ENCODE data around the gene TSPAN18. TPM values are rescaled to one million over a fixed set of nuclear protein-coding genes. Genes with fewer than 3 reads are reported as not detected.

The TSPAN18 gene
- total RNA-seq, 1 donor from 2014 or later, result 25.7 TPM

GRCh38 chr11:44814881-44815592, 88.3 kb downstream of the TSPAN18 start:
- Mint-ChIP-seq H3K36me3 (ENCODE audit: insufficient read depth) (peaks cover 2% of the 10 kb centered on the region), H3K4me3 (ENCODE audit: low read depth) (no peak overlapping the region), H3K4me1 (ENCODE audit: low read depth) (peaks cover 28% of the 10 kb centered on the region), H3K27me3 (no peaks in the 10 kb centered on the region), H3K27ac (no peak overlapping the region), H3K9me3 (ENCODE audit: low read depth) (no peaks in the 10 kb centered on the region)
- DNase-seq (ENCODE audit: low spot score, unreplicated experiment), result no peak
- no peak for TF ChIP-seq CTCF (IDR thresholded peaks at IDR 0.05; ENCODE audit: unreplicated experiment)

GRCh38 chr11:44815917-44816456, 89.2 kb downstream of the TSPAN18 start:
- Mint-ChIP-seq H3K36me3 (ENCODE audit: insufficient read depth) (peaks cover 2% of the 10 kb centered on the region), H3K4me3 (ENCODE audit: low read depth) (no peak overlapping the region)
- no peak for TF ChIP-seq CTCF (IDR thresholded peaks at IDR 0.05; ENCODE audit: unreplicated experiment)

DNA sequence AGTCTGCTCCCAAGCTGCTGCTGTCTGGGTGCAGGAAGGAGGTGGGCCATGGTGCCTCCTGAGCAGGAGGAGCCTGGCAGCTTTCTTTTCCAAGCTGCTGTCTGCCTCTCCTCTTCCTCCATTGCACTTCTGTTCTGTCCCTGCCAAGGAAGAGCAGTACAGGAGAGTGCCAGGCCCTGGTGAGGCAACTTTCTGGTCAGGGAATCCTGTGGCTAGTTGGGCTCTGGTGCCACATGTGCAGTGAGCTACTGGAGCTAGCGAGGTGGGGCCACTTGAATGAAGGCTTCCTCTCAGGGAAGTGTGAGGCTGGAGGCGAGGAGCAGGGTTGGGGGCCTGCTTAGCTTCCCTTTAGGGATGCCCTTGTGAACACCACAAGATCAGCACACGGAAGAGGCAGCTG, 90.0 kb downstream of the TSPAN18 start:
- peaks cover 3% of the 10 kb centered on the region for H3K36me3 Mint-ChIP-seq (ENCODE audit: insufficient read depth)
- no peaks in the 10 kb centered on the region for H3K27me3 Mint-ChIP-seq
- H3K27ac Mint-ChIP-seq, result no peak overlapping the region
- TF ChIP-seq CTCF (IDR thresholded peaks at IDR 0.05; ENCODE audit: unreplicated experiment), result no peak
- no peaks in the 10 kb centered on the region for H3K9me3 Mint-ChIP-seq (ENCODE audit: low read depth)
- H3K4me1 Mint-ChIP-seq (ENCODE audit: low read depth), result peaks cover 18% of the 10 kb centered on the region
- DNase-seq (ENCODE audit: low spot score, unreplicated experiment), result no peak
- H3K4me3 Mint-ChIP-seq (ENCODE audit: low read depth), result no peak overlapping the region

More at GRCh38 chr11:44815917-44816456, 89.2 kb downstream of the TSPAN18 start:
- H3K27me3 Mint-ChIP-seq, result no peaks in the 10 kb centered on the region
- DNase-seq (ENCODE audit: low spot score, unreplicated experiment), result no peak
- peaks cover 25% of the 10 kb centered on the region for H3K4me1 Mint-ChIP-seq (ENCODE audit: low read depth)
- H3K27ac Mint-ChIP-seq, result no peak overlapping the region
- no peaks in the 10 kb centered on the region for H3K9me3 Mint-ChIP-seq (ENCODE audit: low read depth)

DNA sequence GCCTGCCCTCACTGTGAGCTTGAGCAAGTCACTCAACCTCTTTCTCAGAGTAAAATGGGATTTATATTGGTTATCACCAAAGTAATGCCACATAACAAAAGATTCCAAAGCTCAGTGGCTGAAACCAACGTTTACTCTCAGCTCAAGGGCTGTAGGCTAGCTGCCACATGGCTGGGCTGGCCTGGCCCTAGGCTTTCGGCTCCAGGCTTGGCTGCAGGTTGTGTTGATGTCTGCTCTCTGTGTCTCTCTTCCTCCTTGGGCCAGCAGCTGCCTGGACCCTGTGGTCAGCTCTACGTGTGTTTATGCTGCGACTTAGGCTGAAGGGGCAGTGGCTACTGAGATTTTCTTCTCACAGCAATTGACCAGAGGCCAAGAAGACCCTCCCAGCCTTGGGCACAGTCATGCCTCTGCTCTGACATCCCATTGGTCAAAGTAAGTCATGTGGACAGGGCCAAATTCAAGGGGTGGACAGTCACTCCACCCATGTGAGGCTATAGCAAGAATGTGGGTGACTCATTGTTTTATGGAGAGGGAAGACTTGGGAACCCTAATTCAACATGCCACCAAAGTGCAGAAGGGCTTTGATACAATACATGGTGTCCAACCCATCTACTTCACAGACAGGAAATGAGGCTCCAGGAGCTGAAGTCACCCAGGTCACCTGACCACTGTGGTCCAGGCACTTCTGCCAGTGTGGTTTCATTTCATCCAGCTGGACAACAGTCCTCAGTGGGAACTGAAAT, 90.6 kb downstream of the TSPAN18 start:
- Mint-ChIP-seq H3K36me3 (ENCODE audit: insufficient read depth) (peaks cover 3% of the 10 kb centered on the region), H3K27me3 (no peaks in the 10 kb centered on the region), H3K9me3 (ENCODE audit: low read depth) (no peaks in the 10 kb centered on the region), H3K4me3 (ENCODE audit: low read depth) (no peak overlapping the region), H3K27ac (no peak overlapping the region), H3K4me1 (ENCODE audit: low read depth) (peaks cover 16% of the 10 kb centered on the region)
- TF ChIP-seq CTCF (IDR thresholded peaks at IDR 0.05; ENCODE audit: unreplicated experiment), result no peak
- no peak for DNase-seq (ENCODE audit: low spot score, unreplicated experiment)

GRCh38 chr11:44818110-44818509, 91.3 kb downstream of the TSPAN18 start:
- Mint-ChIP-seq H3K27me3 (no peaks in the 10 kb centered on the region), H3K4me3 (ENCODE audit: low read depth) (no peak overlapping the region), H3K4me1 (ENCODE audit: low read depth) (peaks cover 17% of the 10 kb centered on the region), H3K27ac (no peak overlapping the region), H3K36me3 (ENCODE audit: insufficient read depth) (peaks cover 3% of the 10 kb centered on the region), H3K9me3 (ENCODE audit: low read depth) (no peaks in the 10 kb centered on the region)
- TF ChIP-seq CTCF (IDR thresholded peaks at IDR 0.05; ENCODE audit: unreplicated experiment), result no peak
- DNase-seq (ENCODE audit: low spot score, unreplicated experiment), result no peak
